HepG2 (cell line): Measurements from ENCODE around the gene CCDC136. TPM values are rescaled to one million over a fixed set of nuclear protein-coding genes. Genes with fewer than 3 reads are reported as not detected.
A peak's percentile ranks its signal among the peaks of the same experiment; 100 is the strongest.

Experiments
- ATAC-seq: fragments of 200-7000 bp; cut with Tn5 transposase; 3 replicates; pipeline ENCODE4 v1.9.1; 2020; ENCODE audit warnings: mild to moderate bottlenecking, moderate library complexity
- BruUV-seq: library from RNA; stranded (reverse); fragments of 400-500 nt; replicated peaks from 2 replicates; lab custom pipeline; 2021; lab: Mats Ljungman, UMichigan
- CTCF ChIA-PET: fragments of 300-600 bp; formaldehyde crosslinking; extraction: SDS; loops from one replicate; lab custom pipeline; 2021; ENCODE audit warnings: low total read pairs, inconsistent platforms, low intra/inter-chr PET ratio; lab: Yijun Ruan, JAX
- POLR2A ChIA-PET: fragments of 350-600 bp; sonication (Branson Sonifier 250); formaldehyde crosslinking; loops from one replicate; lab custom pipeline; 2020; ENCODE audit warnings: antibody characterized with exemption, inconsistent platforms; lab: Yijun Ruan, JAX
- DNase-seq: peaks from one replicate; pipeline ENCODE4 v3.0.0-alpha.2; 2015; ENCODE audit warnings: low spot score
- FAIRE-seq: peaks from 3 replicates; lab custom pipeline; 2011; peaks lifted over from hg19 to GRCh38; lab: Jason Lieb, UNC
- H2AFZ ChIP-seq: one replicate; pipeline ENCODE4 v1.6.1; 2011; ENCODE audit warnings: low read length, inconsistent platforms
- H3K27ac ChIP-seq: fragments of 300-600 bp; 3 replicates; pipeline ENCODE4 v1.8.0; 2011; ENCODE audit warnings: mixed run types, mild to moderate bottlenecking, mixed read lengths, low read length, inconsistent platforms; ENCODE audit not compliant: insufficient read depth; ENCODE audit errors: extremely low read length
- H3K27me3 ChIP-seq, 2 experiments: fragments of 200-600 bp in 1 of 2; 2 replicates in 1 of 2; 3 replicates in 1 of 2; pipeline versions ENCODE4 v1.6.0 to v1.8.0; 2011; ENCODE audit warnings: low read length in 2 of 2, mild to moderate bottlenecking in 2 of 2, moderate library complexity in 2 of 2, inconsistent platforms in 1 of 2; ENCODE audit not compliant: insufficient read depth in 2 of 2, control insufficient read depth in 1 of 2
- H3K36me3 ChIP-seq, 2 experiments: fragments of 200-600 bp in 1 of 2; replicated peaks in 1 of 2; 2 replicates in 1 of 2; 3 replicates in 1 of 2; pipeline versions ENCODE4 v1.5.1 to v1.8.0; 2011; ENCODE audit warnings: low read length in 2 of 2, inconsistent platforms in 1 of 2; ENCODE audit not compliant: insufficient read depth in 2 of 2, control insufficient read depth in 1 of 2
- H3K4me1 ChIP-seq: 2 replicates; pipeline ENCODE4 v1.5.1; 2012; ENCODE audit warnings: low read length, inconsistent platforms; ENCODE audit not compliant: insufficient read depth
- H3K4me2 ChIP-seq: 2 replicates; pipeline ENCODE4 v1.6.0; 2011; ENCODE audit warnings: low read depth, low read length, inconsistent platforms
- H3K4me3 ChIP-seq, 3 experiments: fragments of 200-600 bp in 1 of 3; sonication (generic), shearing (Covaris generic) in 1 of 3; replicated peaks in 1 of 3; 2 replicates each; pipeline ENCODE4 v1.5.1; 2011 to 2016; ENCODE audit warnings: low read length in 3 of 3, inconsistent platforms in 2 of 3, low read depth in 2 of 3, mild to moderate bottlenecking in 2 of 3, control low read depth in 1 of 3, mixed read lengths in 1 of 3; ENCODE audit not compliant: insufficient read depth in 1 of 3
- H3K79me2 ChIP-seq: one replicate; pipeline ENCODE4 v1.6.1; 2011; ENCODE audit warnings: low read length, inconsistent platforms; ENCODE audit not compliant: insufficient read depth
- H3K9ac ChIP-seq: 2 replicates; pipeline ENCODE4 v1.6.0; 2011; ENCODE audit warnings: mild to moderate bottlenecking, low read depth, low read length, inconsistent platforms; ENCODE audit not compliant: insufficient read depth
- H3K9me3 ChIP-seq: 2 replicates; pipeline ENCODE4 v1.5.1; 2012; ENCODE audit warnings: mild to moderate bottlenecking, low read length
- H4K20me1 ChIP-seq: 2 replicates; pipeline ENCODE4 v1.6.0; 2011; ENCODE audit warnings: inconsistent platforms, mild to moderate bottlenecking, low read length, moderate library complexity; ENCODE audit not compliant: insufficient read depth
- ARID2 ChIP-seq: sonication (generic); formaldehyde crosslinking; IDR thresholded peaks from 2 replicates; pipeline ENCODE4 v1.8.1; 2022; ENCODE audit warnings: mild to moderate bottlenecking, missing genetic modification reagents, borderline replicate concordance
- ARNTL ChIP-seq: sonication (generic); formaldehyde crosslinking; IDR thresholded peaks from 2 replicates; pipeline ENCODE4 v1.4.0; 2020; ENCODE audit warnings: mild to moderate bottlenecking, missing genetic modification reagents
- BCL3 ChIP-seq: sonication (generic); formaldehyde crosslinking; IDR thresholded peaks from 2 replicates; pipeline ENCODE4 v1.5.1; 2020; ENCODE audit warnings: mild to moderate bottlenecking, missing genetic modification reagents, moderate library complexity
- CEBPG ChIP-seq: IDR thresholded peaks from 2 replicates; pipeline ENCODE4 v1.6.1; 2016
- ETV6 ChIP-seq: sonication (generic); formaldehyde crosslinking; conservative IDR thresholded peaks from 2 replicates; pipeline ENCODE4 v1.4.0; 2020; ENCODE audit warnings: missing genetic modification reagents
- MZF1 ChIP-seq: sonication (generic); formaldehyde crosslinking; IDR thresholded peaks from 2 replicates; pipeline ENCODE4 v1.8.1; 2023; ENCODE audit warnings: mild to moderate bottlenecking, missing genetic modification reagents, borderline replicate concordance
- POLR2A ChIP-seq, 2 experiments: IDR thresholded peaks; 2 replicates each; pipeline ENCODE4 v1.6.1; 2011; ENCODE audit warnings: low read depth in 2 of 2, low read length in 2 of 2, mild to moderate bottlenecking in 1 of 2, moderate library complexity in 1 of 2; ENCODE audit not compliant: insufficient read depth in 1 of 2
- RBFOX2 ChIP-seq: fragments of 200-400 bp; formaldehyde crosslinking; IDR thresholded peaks from 2 replicates; pipeline ENCODE4 v1.6.1; 2017; ENCODE audit warnings: low read depth, mild to moderate bottlenecking, low read length
- SOX13 ChIP-seq, 3 experiments: fragments of 450-650 bp in 1 of 3; sonication (generic) in 1 of 3; formaldehyde crosslinking in 1 of 3; IDR thresholded peaks in 2 of 3; conservative IDR thresholded peaks in 1 of 3; 2 replicates each; pipeline versions ENCODE4 v1.5.0 to v1.6.1; 2016 to 2020; ENCODE audit warnings: antibody characterized with exemption in 1 of 3, mild to moderate bottlenecking in 1 of 3, missing compliant biosample characterization in 1 of 3, missing genetic modification reagents in 1 of 3, moderate library complexity in 1 of 3
- SP4 ChIP-seq: sonication (generic); formaldehyde crosslinking; IDR thresholded peaks from 2 replicates; pipeline ENCODE4 v1.8.1; 2023; ENCODE audit warnings: mild to moderate bottlenecking, missing genetic modification reagents
- ZMYM4 ChIP-seq: sonication (generic); formaldehyde crosslinking; IDR thresholded peaks from 2 replicates; pipeline ENCODE4 v1.8.1; 2023; ENCODE audit warnings: mild to moderate bottlenecking, missing genetic modification reagents
- ZNF260 ChIP-seq: sonication (generic); formaldehyde crosslinking; IDR thresholded peaks from 2 replicates; pipeline ENCODE4 v1.4.0; 2020; ENCODE audit warnings: missing genetic modification reagents, low read depth, mild to moderate bottlenecking, borderline replicate concordance
- ZNF354B ChIP-seq: sonication (generic); formaldehyde crosslinking; IDR thresholded peaks from 2 replicates; pipeline ENCODE4 v1.8.0; 2022; ENCODE audit warnings: mild to moderate bottlenecking, missing genetic modification reagents
- ZNF432 ChIP-seq: sonication (generic); formaldehyde crosslinking; IDR thresholded peaks from 2 replicates; pipeline ENCODE4 v1.5.0; 2020; ENCODE audit warnings: missing genetic modification reagents, mild to moderate bottlenecking, borderline replicate concordance
- ZNF644 ChIP-seq: IDR thresholded peaks from 2 replicates; pipeline ENCODE4 v1.6.1; 2016; ENCODE audit warnings: low read depth
- ZNF709 ChIP-seq: sonication (generic); formaldehyde crosslinking; IDR thresholded peaks from 2 replicates; pipeline ENCODE4 v1.5.0; 2020; ENCODE audit warnings: mild to moderate bottlenecking, missing genetic modification reagents
- WGBS: methylation state at CpG from one replicate; pipeline ENCODE4 v1.1.6; 2017; ENCODE audit warnings: low lambda C conversion rate; 5-methylcytosine and 5-hydroxymethylcytosine counted together
- in situ Hi-C: cut with HindIII; loops from 2 replicates; pipeline ENCODE4 v1.10.0; 2017; ENCODE audit warnings: low pct_unique_long_range_greater_than_20kb; ENCODE audit not compliant: extremely low pct_ligation_motif_present
- intact Hi-C: fragments of 100-400 bp; cut with micrococcal nuclease; formaldehyde crosslinking; loops from one replicate; pipeline ENCODE4 v1.10.0; 2022; ENCODE audit not compliant: unreplicated experiment
- polyA plus RNA-seq, 8 experiments: library from polyadenylated mRNA; depleted of rRNA in 3 of 8; stranded (reverse) in 7 of 8; unstranded in 1 of 8; fragments of >200 nt; fragmentation: Illumina TruSeq in 4 of 8; extraction: Trizol in 4 of 8; gene quantifications; 2 replicates each; pipeline versions ENCODE4 v1.2.1 to v1.2.3, GENCODE V29; 2011 to 2016; ENCODE audit warnings: low read depth in 4 of 8, missing spikeins in 1 of 8, mixed read lengths in 1 of 8; ENCODE audit not compliant: insufficient read depth in 1 of 8
- total RNA-seq, 5 experiments: library from RNA; depleted of rRNA; stranded (reverse); fragments of >200 nt; fragmentation: Illumina TruSeq; extraction: Trizol; gene quantifications; 2 replicates each; pipeline ENCODE4 v1.2.3, GENCODE V29; 2016; ENCODE audit warnings: low read depth in 1 of 5
- TF ChIP-seq, protein P1 (sequence below): sonication (generic); formaldehyde crosslinking; IDR thresholded peaks from 2 replicates; pipeline ENCODE4 v1.5.0; 2020; ENCODE audit warnings: mild to moderate bottlenecking, missing genetic modification reagents, moderate library complexity
- TF ChIP-seq, protein P2 (sequence below): sonication (generic); formaldehyde crosslinking; IDR thresholded peaks from 2 replicates; pipeline ENCODE4 v1.4.0; 2020; ENCODE audit warnings: missing genetic modification reagents

Gene CCDC136
- total and polyA plus RNA-seq, 2 of the 13 experiments (the other 11 are each of a cell fraction or from before 2014, with no cell fraction given): 0.04 to 0.38 TPM

DNA sequence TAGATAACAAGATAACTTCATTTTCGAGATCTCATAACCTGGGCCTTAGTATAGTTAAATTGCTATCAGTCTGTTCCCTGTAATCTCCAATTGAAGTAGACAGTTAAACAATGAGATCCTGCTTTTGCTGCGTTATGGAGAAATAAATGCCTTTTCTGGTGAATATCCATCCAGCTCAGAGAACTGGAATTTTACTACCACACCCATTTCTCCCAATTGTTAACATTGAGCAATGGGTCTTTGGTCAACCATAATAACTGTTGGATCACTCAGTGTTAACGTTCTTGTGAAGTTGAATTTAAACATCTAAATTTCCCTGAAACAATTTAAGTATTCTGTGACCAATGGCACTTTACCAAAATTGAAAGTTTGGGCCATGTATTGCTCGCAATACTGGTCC is 49.6 kb upstream of the CCDC136 start:
- BruUV-seq: no TSS peak
- H4K20me1 ChIP-seq: peaks cover 73% of the 10 kb centered on the region

More for the DNA sequence above, 49.6 kb upstream of the CCDC136 start:
- intact Hi-C loops: no loop called here
- Histone ChIP-seq H3K4me3 (no peak overlapping the region), H3K36me3 (peaks cover 0 to 6% of the 10 kb centered on the region in 2 experiments; a peak in 3 of 5 replicates), H3K27ac (no peak overlapping the region), H3K79me2 (peaks cover 79% of the 10 kb centered on the region), H3K9ac (no peak overlapping the region), H2AFZ (no peak overlapping the region), H3K4me1 (peaks cover 77% of the 10 kb centered on the region), H3K9me3 (no peaks in the 10 kb centered on the region), H3K4me2 (peak overlapping the region; percentile 88), H3K27me3 (peaks cover 0 to 8% of the 10 kb centered on the region in 2 experiments; a peak in 1 of 5 replicates)
- in situ Hi-C loops: no loop called here
- POLR2A ChIA-PET: no interaction called here
- WGBS: 66% methylated on average over 4 of the region's 4 CpGs
- ATAC-seq (no peak), FAIRE-seq (no peak), DNase-seq (no peak)
- CTCF ChIA-PET: no interaction called here
- TF ChIP-seq POLR2A (IDR thresholded peaks at IDR 0.05; ENCODE audit: insufficient read depth in 1 of 2, low read depth in 2 of 2, low read length in 2 of 2) (peak in 1 of 2 experiments; percentile 29; a peak in 1 of 4 replicates), ZMYM4 (CRISPR knock-in tag) (no peak), ZNF644 (CRISPR knock-in tag) (0 out of 2 replicates have a peak, but pooled peaks have one; percentile 41), ARNTL (CRISPR knock-in tag) (no peak), CEBPG (CRISPR knock-in tag) (peak; percentile 53), ETV6 (no peak), RBFOX2 (0 out of 2 replicates have a peak, but pooled peaks have one; percentile 24), SOX13 (IDR thresholded peaks at IDR 0.05) (no peak), SOX13 (CRISPR knock-in tag; conservative IDR thresholded peaks at IDR 0.05 in 1 of 2, IDR thresholded peaks at IDR 0.05 in 1 of 2) (0 out of 4 replicates have a peak, but pooled peaks of 1 of the 2 experiments have one; percentile 26), ZNF709 (CRISPR knock-in tag) (no peak), ZNF354B (CRISPR knock-in tag) (no peak), ZNF260 (no peak), SP4 (CRISPR knock-in tag) (no peak), MZF1 (CRISPR knock-in tag) (no peak), BCL3 (CRISPR knock-in tag) (no peak), ZNF432 (CRISPR knock-in tag) (no peak), ARID2 (CRISPR knock-in tag) (0 out of 2 replicates have a peak, but pooled peaks have one; percentile 28)
- TF ChIP-seq, protein P1, sequence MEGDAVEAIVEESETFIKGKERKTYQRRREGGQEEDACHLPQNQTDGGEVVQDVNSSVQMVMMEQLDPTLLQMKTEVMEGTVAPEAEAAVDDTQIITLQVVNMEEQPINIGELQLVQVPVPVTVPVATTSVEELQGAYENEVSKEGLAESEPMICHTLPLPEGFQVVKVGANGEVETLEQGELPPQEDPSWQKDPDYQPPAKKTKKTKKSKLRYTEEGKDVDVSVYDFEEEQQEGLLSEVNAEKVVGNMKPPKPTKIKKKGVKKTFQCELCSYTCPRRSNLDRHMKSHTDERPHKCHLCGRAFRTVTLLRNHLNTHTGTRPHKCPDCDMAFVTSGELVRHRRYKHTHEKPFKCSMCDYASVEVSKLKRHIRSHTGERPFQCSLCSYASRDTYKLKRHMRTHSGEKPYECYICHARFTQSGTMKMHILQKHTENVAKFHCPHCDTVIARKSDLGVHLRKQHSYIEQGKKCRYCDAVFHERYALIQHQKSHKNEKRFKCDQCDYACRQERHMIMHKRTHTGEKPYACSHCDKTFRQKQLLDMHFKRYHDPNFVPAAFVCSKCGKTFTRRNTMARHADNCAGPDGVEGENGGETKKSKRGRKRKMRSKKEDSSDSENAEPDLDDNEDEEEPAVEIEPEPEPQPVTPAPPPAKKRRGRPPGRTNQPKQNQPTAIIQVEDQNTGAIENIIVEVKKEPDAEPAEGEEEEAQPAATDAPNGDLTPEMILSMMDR (CRISPR knock-in tag): no peak
- TF ChIP-seq, protein P2, sequence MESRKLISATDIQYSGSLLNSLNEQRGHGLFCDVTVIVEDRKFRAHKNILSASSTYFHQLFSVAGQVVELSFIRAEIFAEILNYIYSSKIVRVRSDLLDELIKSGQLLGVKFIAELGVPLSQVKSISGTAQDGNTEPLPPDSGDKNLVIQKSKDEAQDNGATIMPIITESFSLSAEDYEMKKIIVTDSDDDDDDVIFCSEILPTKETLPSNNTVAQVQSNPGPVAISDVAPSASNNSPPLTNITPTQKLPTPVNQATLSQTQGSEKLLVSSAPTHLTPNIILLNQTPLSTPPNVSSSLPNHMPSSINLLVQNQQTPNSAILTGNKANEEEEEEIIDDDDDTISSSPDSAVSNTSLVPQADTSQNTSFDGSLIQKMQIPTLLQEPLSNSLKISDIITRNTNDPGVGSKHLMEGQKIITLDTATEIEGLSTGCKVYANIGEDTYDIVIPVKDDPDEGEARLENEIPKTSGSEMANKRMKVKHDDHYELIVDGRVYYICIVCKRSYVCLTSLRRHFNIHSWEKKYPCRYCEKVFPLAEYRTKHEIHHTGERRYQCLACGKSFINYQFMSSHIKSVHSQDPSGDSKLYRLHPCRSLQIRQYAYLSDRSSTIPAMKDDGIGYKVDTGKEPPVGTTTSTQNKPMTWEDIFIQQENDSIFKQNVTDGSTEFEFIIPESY (CRISPR knock-in tag): no peak
